ENCODE measurements around the gene NFE2L1.
"Not testable (repeated sequence)": the region's sequence is repeated elsewhere in the genome, so short reads cannot be mapped to it uniquely, and the experiment has no call there.

GRCh38 chr17:48072811-48073210 is 24.7 kb downstream of the NFE2L1 start:
- not testable (repeated sequence) for TF ChIP-seq ZFX (IDR thresholded peaks at IDR 0.05; ENCODE audit: borderline replicate concordance); CTCF (IDR thresholded peaks at IDR 0.05)

Data from 22Rv1 (cell line).